Measurements from ENCODE around the gene CWC22. TPM values are rescaled to one million over a fixed set of nuclear protein-coding genes. Genes with fewer than 3 reads are reported as not detected.

Gene CWC22
- total and polyA plus RNA-seq, 2 of the 13 experiments (the other 11 are each of a cell fraction or from before 2014, with no cell fraction given) = 5.7 to 29.2 TPM

DNA sequence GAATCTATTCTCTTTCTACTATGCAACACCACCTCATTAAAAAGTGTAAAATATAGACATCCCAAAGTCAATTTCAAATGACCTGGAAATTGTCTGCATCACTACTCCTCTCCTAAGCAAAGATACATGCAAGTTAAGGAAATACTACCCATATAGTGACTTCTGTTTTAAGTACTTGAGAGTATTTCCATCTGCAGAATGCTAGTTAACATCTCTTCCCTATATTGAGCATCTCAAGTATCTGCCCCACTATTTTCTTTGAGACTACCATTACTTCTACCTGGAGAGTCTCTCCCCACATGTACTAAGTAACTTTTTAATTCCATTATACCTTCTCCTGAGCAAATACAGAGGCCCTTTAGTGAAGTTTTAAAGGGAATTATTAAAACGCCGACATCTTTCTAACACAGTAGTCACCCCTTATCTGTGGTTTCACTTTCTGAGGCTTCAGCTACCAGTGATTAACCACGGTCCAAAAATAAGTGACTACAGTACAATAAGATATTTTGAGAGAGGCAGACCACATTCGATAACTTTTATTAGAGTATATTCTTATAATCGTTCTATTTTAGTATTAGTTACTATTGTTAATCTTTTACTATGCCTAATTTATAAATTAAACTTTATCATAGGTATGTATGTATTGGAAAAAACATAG is 21.8 kb downstream of the CWC22 start (continued):
- TF ChIP-seq, protein P1, sequence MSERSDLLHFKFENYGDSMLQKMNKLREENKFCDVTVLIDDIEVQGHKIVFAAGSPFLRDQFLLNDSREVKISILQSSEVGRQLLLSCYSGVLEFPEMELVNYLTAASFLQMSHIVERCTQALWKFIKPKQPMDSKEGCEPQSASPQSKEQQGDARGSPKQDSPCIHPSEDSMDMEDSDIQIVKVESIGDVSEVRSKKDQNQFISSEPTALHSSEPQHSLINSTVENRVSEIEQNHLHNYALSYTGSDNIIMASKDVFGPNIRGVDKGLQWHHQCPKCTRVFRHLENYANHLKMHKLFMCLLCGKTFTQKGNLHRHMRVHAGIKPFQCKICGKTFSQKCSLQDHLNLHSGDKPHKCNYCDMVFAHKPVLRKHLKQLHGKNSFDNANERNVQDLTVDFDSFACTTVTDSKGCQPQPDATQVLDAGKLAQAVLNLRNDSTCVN (CRISPR knock-in tag; IDR thresholded peaks at IDR 0.05; ENCODE audit: borderline replicate concordance) = no peak
- TF ChIP-seq, protein P2, sequence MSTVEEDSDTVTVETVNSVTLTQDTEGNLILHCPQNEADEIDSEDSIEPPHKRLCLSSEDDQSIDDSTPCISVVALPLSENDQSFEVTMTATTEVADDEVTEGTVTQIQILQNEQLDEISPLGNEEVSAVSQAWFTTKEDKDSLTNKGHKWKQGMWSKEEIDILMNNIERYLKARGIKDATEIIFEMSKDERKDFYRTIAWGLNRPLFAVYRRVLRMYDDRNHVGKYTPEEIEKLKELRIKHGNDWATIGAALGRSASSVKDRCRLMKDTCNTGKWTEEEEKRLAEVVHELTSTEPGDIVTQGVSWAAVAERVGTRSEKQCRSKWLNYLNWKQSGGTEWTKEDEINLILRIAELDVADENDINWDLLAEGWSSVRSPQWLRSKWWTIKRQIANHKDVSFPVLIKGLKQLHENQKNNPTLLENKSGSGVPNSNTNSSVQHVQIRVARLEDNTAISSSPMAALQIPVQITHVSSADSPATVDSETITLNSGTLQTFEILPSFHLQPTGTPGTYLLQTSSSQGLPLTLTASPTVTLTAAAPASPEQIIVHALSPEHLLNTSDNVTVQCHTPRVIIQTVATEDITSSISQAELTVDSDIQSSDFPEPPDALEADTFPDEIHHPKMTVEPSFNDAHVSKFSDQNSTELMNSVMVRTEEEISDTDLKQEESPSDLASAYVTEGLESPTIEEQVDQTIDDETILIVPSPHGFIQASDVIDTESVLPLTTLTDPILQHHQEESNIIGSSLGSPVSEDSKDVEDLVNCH (CRISPR knock-in tag; IDR thresholded peaks at IDR 0.05) = no peak
- no peak for TF ChIP-seq ZNF713 (CRISPR knock-in tag; IDR thresholded peaks at IDR 0.05)
- TF ChIP-seq, protein P3, sequence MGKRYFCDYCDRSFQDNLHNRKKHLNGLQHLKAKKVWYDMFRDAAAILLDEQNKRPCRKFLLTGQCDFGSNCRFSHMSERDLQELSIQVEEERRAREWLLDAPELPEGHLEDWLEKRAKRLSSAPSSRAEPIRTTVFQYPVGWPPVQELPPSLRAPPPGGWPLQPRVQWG (CRISPR knock-in tag; IDR thresholded peaks at IDR 0.05; ENCODE audit: borderline replicate concordance, low read depth) = no peak
- no peak for TF ChIP-seq HDAC2 (CRISPR knock-in tag; IDR thresholded peaks at IDR 0.05)
- TF ChIP-seq ZSCAN31 (CRISPR knock-in tag; IDR thresholded peaks at IDR 0.05; ENCODE audit: low read depth) = no peak

DNA sequence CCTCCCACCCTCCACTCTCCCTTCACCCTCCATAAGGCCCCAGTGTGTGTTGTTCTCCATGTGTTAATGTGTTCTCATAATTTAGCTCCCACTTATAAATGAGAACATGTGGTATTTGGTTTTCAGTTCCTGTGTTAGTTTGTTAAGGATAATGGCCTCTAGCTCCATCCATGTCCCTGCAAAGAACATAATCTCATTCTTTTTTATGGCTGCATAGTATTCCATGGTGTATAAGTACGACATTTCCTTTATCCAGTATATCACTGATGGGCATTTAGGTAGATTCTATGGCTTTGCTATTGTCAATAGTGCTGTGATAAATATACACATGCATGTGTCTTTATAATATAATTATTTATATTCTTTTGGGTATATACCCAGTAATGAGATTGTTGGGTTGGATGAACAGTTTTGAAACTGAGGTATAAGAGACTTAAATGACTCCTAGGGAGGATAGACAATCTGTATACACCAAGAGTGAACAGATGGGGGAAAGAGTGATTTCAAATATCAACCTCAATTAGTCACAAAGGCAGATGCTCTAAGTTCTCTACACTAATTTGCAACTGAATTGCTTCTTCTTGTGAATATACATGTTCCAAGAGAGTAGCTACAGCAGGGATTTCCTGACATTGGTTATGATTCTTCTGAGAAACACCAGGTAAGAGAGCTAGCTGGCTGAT is 23.7 kb downstream of the CWC22 start:
- CTCF ChIA-PET (ENCODE audit: low intra/inter-chr PET ratio, low total read pairs) = no interaction called here
- in situ Hi-C loops (cut with HindIII; ENCODE audit: extremely low pct_ligation_motif_present, low pct_unique_long_range_greater_than_20kb) = no loop called here
- BruUV-seq (replicated peaks) = no TSS peak
- no peak for TF ChIP-seq ISL2 (CRISPR knock-in tag; IDR thresholded peaks at IDR 0.05)
- no peak for TF ChIP-seq CEBPG (CRISPR knock-in tag; IDR thresholded peaks at IDR 0.05)
- no peak for TF ChIP-seq ZNF460 (CRISPR knock-in tag; IDR thresholded peaks at IDR 0.05; ENCODE audit: borderline replicate concordance)
- no peak for TF ChIP-seq ELF3 (CRISPR knock-in tag; IDR thresholded peaks at IDR 0.05)
- TF ChIP-seq, protein P4, sequence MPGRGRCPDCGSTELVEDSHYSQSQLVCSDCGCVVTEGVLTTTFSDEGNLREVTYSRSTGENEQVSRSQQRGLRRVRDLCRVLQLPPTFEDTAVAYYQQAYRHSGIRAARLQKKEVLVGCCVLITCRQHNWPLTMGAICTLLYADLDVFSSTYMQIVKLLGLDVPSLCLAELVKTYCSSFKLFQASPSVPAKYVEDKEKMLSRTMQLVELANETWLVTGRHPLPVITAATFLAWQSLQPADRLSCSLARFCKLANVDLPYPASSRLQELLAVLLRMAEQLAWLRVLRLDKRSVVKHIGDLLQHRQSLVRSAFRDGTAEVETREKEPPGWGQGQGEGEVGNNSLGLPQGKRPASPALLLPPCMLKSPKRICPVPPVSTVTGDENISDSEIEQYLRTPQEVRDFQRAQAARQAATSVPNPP (CRISPR knock-in tag; IDR thresholded peaks at IDR 0.05) = no peak
- no peak for TF ChIP-seq ZNF256 (CRISPR knock-in tag; conservative IDR thresholded peaks at IDR 0.05)
- TF ChIP-seq SALL2 (CRISPR knock-in tag; IDR thresholded peaks at IDR 0.05) = no peak
- no peak for TF ChIP-seq TCF7L2 (IDR thresholded peaks at IDR 0.05; ENCODE audit: low read depth, low read length)
- no peak for TF ChIP-seq NONO (IDR thresholded peaks at IDR 0.05)
- no peak for TF ChIP-seq NONO (CRISPR knock-in tag; conservative IDR thresholded peaks at IDR 0.05)

More for the DNA sequence above, 23.7 kb downstream of the CWC22 start:
- ATAC-seq = no peak
- Histone ChIP-seq H3K79me2 (ENCODE audit: insufficient read depth, low read length) (no peaks in the 10 kb centered on the region), H2AFZ (ENCODE audit: low read length) (no peak overlapping the region), H3K4me3 (replicated peaks in 1 of 3; ENCODE audit: insufficient read depth in 1 of 3, low read depth in 2 of 3, low read length in 3 of 3) (no peak overlapping the region), H3K4me2 (ENCODE audit: low read depth, low read length) (no peak overlapping the region), H3K27me3 (ENCODE audit: control insufficient read depth in 1 of 2, insufficient read depth in 2 of 2, low read length in 2 of 2) (no peaks in the 10 kb centered on the region), H4K20me1 (ENCODE audit: insufficient read depth, low read length) (peaks cover 3% of the 10 kb centered on the region; the same call in 1 of the 2 replicates), H3K36me3 (replicated peaks in 1 of 2; ENCODE audit: control insufficient read depth in 1 of 2, insufficient read depth in 2 of 2, low read length in 2 of 2) (peaks cover 17 to 63% of the 10 kb centered on the region in 2 experiments), H3K9ac (ENCODE audit: insufficient read depth, low read depth, low read length) (no peak overlapping the region), H3K4me1 (ENCODE audit: insufficient read depth, low read length) (no peaks in the 10 kb centered on the region), H3K9me3 (ENCODE audit: low read length) (no peaks in the 10 kb centered on the region), H3K27ac (ENCODE audit: extremely low read length, insufficient read depth, low read length) (no peak overlapping the region)
- intact Hi-C loops (cut with micrococcal nuclease; ENCODE audit: unreplicated experiment) = no loop called here
- WGBS (ENCODE audit: low lambda C conversion rate) = 98% methylated on average over 1 of the region's 1 CpG
- POLR2A ChIA-PET = no interaction called here
- no peak for FAIRE-seq
- no peak for DNase-seq (ENCODE audit: low spot score)
